H1 (cell line): Measurements from ENCODE around the gene TMEM255B. TPM values are rescaled to one million over a fixed set of nuclear protein-coding genes. Genes with fewer than 3 reads are reported as not detected.

Source experiments
- CTCF ChIA-PET: fragments of 300-600 bp; sonication (Branson Sonifier 250); formaldehyde crosslinking; loops from one replicate; lab custom pipeline; 2021; ENCODE audit not compliant: partially characterized antibody; lab: Charles Lee
- POLR2A ChIA-PET: fragments of 300-600 bp; sonication (Branson Sonifier 250); formaldehyde crosslinking; loops from one replicate; lab custom pipeline; 2021; ENCODE audit warnings: inconsistent platforms; ENCODE audit not compliant: partially characterized antibody; lab: Charles Lee
- DNase-seq, 2 experiments: peaks; one replicate each; pipeline versions ENCODE4 v3.0.0 to v3.0.0-alpha.2; 2010 to 2022; ENCODE audit warnings: low spot score in 2 of 2, low read depth in 1 of 2, mixed read lengths in 1 of 2
- FAIRE-seq: peaks from 2 replicates; lab custom pipeline; 2011; peaks lifted over from hg19 to GRCh38; lab: Jason Lieb, UNC
- H2AFZ ChIP-seq: 2 replicates; pipeline ENCODE4 v1.8.1; 2012; ENCODE audit warnings: low read length, inconsistent platforms
- H2AK5ac ChIP-seq: 2 replicates; pipeline ENCODE4 v1.6.1; 2013; ENCODE audit warnings: low read depth, low read length
- H2BK120ac ChIP-seq: replicated peaks from 2 replicates; pipeline ENCODE3; 2013; ENCODE audit warnings: low read depth, low read length, inconsistent platforms
- H2BK12ac ChIP-seq: 2 replicates; pipeline ENCODE4 v1.6.1; 2013; ENCODE audit warnings: low read depth, low read length
- H2BK15ac ChIP-seq: 2 replicates; pipeline ENCODE4 v1.6.1; 2013; ENCODE audit warnings: low read length
- H2BK20ac ChIP-seq: 2 replicates; pipeline ENCODE4 v1.6.1; 2013; ENCODE audit warnings: low read length
- H2BK5ac ChIP-seq: 2 replicates; pipeline ENCODE4 v1.6.1; 2013; ENCODE audit warnings: low read depth, low read length
- H3K14ac ChIP-seq: 2 replicates; pipeline ENCODE4 v1.6.1; 2013; ENCODE audit warnings: inconsistent platforms; ENCODE audit not compliant: insufficient read length
- H3K18ac ChIP-seq: 2 replicates; pipeline ENCODE4 v1.6.1; 2013; ENCODE audit warnings: low read length; ENCODE audit errors: extremely low read depth
- H3K23ac ChIP-seq: 2 replicates; pipeline ENCODE4 v1.6.1; 2013; ENCODE audit warnings: inconsistent platforms; ENCODE audit not compliant: insufficient read length
- H3K23me2 ChIP-seq: 2 replicates; pipeline ENCODE4 v1.6.1; 2013; ENCODE audit warnings: low read depth, low read length
- H3K27ac ChIP-seq: 2 replicates; pipeline ENCODE4 v1.6.1; 2011; ENCODE audit warnings: low read depth, low read length, inconsistent platforms
- H3K27me3 ChIP-seq, 4 experiments: replicated peaks in 1 of 4; 1 replicate in 1 of 4; 2 replicates in 3 of 4; pipeline versions ENCODE4 v1.6.1 to v1.8.1; 2011 to 2013; ENCODE audit warnings: low read length in 3 of 4, mild to moderate bottlenecking in 3 of 4, inconsistent platforms in 2 of 4, mixed read lengths in 2 of 4, moderate library complexity in 1 of 4; ENCODE audit not compliant: control insufficient read depth in 3 of 4, insufficient read depth in 3 of 4; ENCODE audit errors: extremely low read depth in 1 of 4
- H3K36me3 ChIP-seq, 4 experiments: 2 replicates each; pipeline versions ENCODE4 v1.6.1 to v1.8.1; 2011 to 2013; ENCODE audit warnings: mild to moderate bottlenecking in 4 of 4, low read length in 3 of 4, moderate library complexity in 2 of 4, control low read depth in 1 of 4, inconsistent platforms in 1 of 4; ENCODE audit not compliant: insufficient read depth in 4 of 4, control insufficient read depth in 2 of 4
- H3K4ac ChIP-seq: replicated peaks from 2 replicates; pipeline ENCODE3; 2013; ENCODE audit warnings: low read length, low read depth, mixed read lengths, inconsistent platforms; ENCODE audit not compliant: insufficient read length
- H3K4me1 ChIP-seq, 4 experiments: replicated peaks in 1 of 4; 1 replicate in 1 of 4; 2 replicates in 3 of 4; pipeline versions ENCODE4 v1.6.1 to v1.8.1; 2011 to 2013; ENCODE audit warnings: low read length in 3 of 4, inconsistent platforms in 2 of 4, mixed read lengths in 1 of 4; ENCODE audit not compliant: insufficient read depth in 4 of 4, control insufficient read depth in 3 of 4
- H3K4me2 ChIP-seq, 2 experiments: 2 replicates each; pipeline versions ENCODE4 v1.6.1 to v1.8.1; 2011 to 2013; ENCODE audit warnings: low read depth in 2 of 2, low read length in 2 of 2, control low read depth in 1 of 2, inconsistent platforms in 1 of 2, mild to moderate bottlenecking in 1 of 2; ENCODE audit not compliant: insufficient read depth in 1 of 2
- H3K4me3 ChIP-seq, 4 experiments: fragments of 200-600, 300-600 bp in 1 of 4; sonication (generic), shearing (Covaris generic), sonication (Bioruptor Twin) in 1 of 4; 2 replicates each; pipeline versions ENCODE4 v1.5.1 to v1.8.1; 2011 to 2016; ENCODE audit warnings: low read length in 4 of 4, low read depth in 3 of 4, control low read depth in 2 of 4, inconsistent platforms in 2 of 4, mild to moderate bottlenecking in 2 of 4, mixed read lengths in 1 of 4, moderate library complexity in 1 of 4; ENCODE audit not compliant: insufficient read depth in 2 of 4; ENCODE audit errors: extremely low read depth in 1 of 4
- H3K56ac ChIP-seq: replicated peaks from 2 replicates; pipeline ENCODE3; 2013; ENCODE audit warnings: low read depth, mild to moderate bottlenecking, mixed read lengths, low read length, inconsistent platforms; ENCODE audit not compliant: insufficient read length
- H3K79me1 ChIP-seq: 2 replicates; pipeline ENCODE4 v1.6.1; 2013; ENCODE audit warnings: low read depth, low read length, control low read depth
- H3K79me2 ChIP-seq, 2 experiments: 2 replicates each; pipeline versions ENCODE4 v1.6.1 to v1.8.1; 2012 to 2013; ENCODE audit warnings: low read length in 2 of 2, mild to moderate bottlenecking in 2 of 2, inconsistent platforms in 1 of 2; ENCODE audit not compliant: insufficient read depth in 2 of 2, control insufficient read depth in 1 of 2
- H3K9ac ChIP-seq, 4 experiments: replicated peaks in 1 of 4; 1 replicate in 1 of 4; 2 replicates in 3 of 4; pipeline versions ENCODE4 v1.6.1 to v1.8.1; 2011 to 2013; ENCODE audit warnings: low read depth in 3 of 4, low read length in 3 of 4, control low read depth in 2 of 4, mild to moderate bottlenecking in 2 of 4, moderate library complexity in 2 of 4, inconsistent platforms in 1 of 4; ENCODE audit errors: extremely low read depth in 1 of 4
- H3K9me3 ChIP-seq, 2 experiments: 2 replicates each; pipeline versions ENCODE4 v1.6.1 to v1.8.1; 2012 to 2013; ENCODE audit warnings: mild to moderate bottlenecking in 2 of 2, moderate library complexity in 2 of 2, control low read depth in 1 of 2, inconsistent platforms in 1 of 2, low read depth in 1 of 2, low read length in 1 of 2, mixed read lengths in 1 of 2; ENCODE audit not compliant: insufficient read depth in 2 of 2
- H4K20me1 ChIP-seq, 2 experiments: replicated peaks in 1 of 2; 2 replicates each; pipeline versions ENCODE3 to v1.8.1; 2011 to 2013; ENCODE audit warnings: inconsistent platforms in 2 of 2, low read length in 2 of 2, mild to moderate bottlenecking in 1 of 2; ENCODE audit not compliant: insufficient read depth in 2 of 2, control insufficient read depth in 1 of 2
- H4K5ac ChIP-seq: 2 replicates; pipeline ENCODE4 v1.6.1; 2013; ENCODE audit warnings: low read length, low read depth, mixed read lengths, inconsistent platforms; ENCODE audit not compliant: insufficient read length
- H4K8ac ChIP-seq: 2 replicates; pipeline ENCODE4 v1.8.0; 2013; ENCODE audit warnings: mild to moderate bottlenecking, moderate library complexity, low read length, inconsistent platforms; ENCODE audit not compliant: insufficient read depth; ENCODE audit errors: extremely low read depth
- H4K91ac ChIP-seq: replicated peaks from 2 replicates; pipeline ENCODE3; 2013; ENCODE audit warnings: low read length, mixed read lengths, inconsistent platforms; ENCODE audit not compliant: insufficient read length
- HDAC6 ChIP-seq: IDR thresholded peaks from one replicate; pipeline ENCODE4 v1.7.1; 2012; ENCODE audit warnings: low read depth, mild to moderate bottlenecking, inconsistent platforms, low read length, moderate library complexity
- MAFK ChIP-seq: IDR thresholded peaks from 2 replicates; pipeline ENCODE4 v1.6.1; 2012; ENCODE audit warnings: low read depth, mild to moderate bottlenecking, improper control_type of control experiment, low read length
- RAD21 ChIP-seq, 2 experiments: IDR thresholded peaks in 1 of 2; conservative IDR thresholded peaks in 1 of 2; 2 replicates each; pipeline ENCODE4 v1.6.1; 2011; ENCODE audit warnings: low read depth in 2 of 2, low read length in 2 of 2, improper control_type of control experiment in 1 of 2, inconsistent platforms in 1 of 2, mild to moderate bottlenecking in 1 of 2, moderate library complexity in 1 of 2
- SAP30 ChIP-seq: fragments of 300-600 bp; sonication (generic); IDR thresholded peaks from 2 replicates; pipeline ENCODE4 v1.7.1; 2012; ENCODE audit warnings: low read length, moderate library complexity, mild to moderate bottlenecking, inconsistent platforms; ENCODE audit not compliant: insufficient read depth, insufficient replicate concordance
- SIX5 ChIP-seq: IDR thresholded peaks from 2 replicates; pipeline ENCODE4 v1.6.1; 2011; ENCODE audit warnings: mild to moderate bottlenecking, low read depth, low read length
- TCF12 ChIP-seq: IDR thresholded peaks from 2 replicates; pipeline ENCODE4 v1.6.1; 2011; ENCODE audit warnings: low read depth, mild to moderate bottlenecking, low read length
- WGBS, 2 experiments: shearing (Covaris generic) in 1 of 2; methylation state at CpG; one replicate each; pipeline versions ENCODE4 v1.1.6 to v1.1.7; 2013 to 2015; ENCODE audit warnings: low lambda C conversion rate in 2 of 2, mixed read lengths in 2 of 2, inconsistent platforms in 1 of 2, low coverage in 1 of 2, missing lambda C conversion rate in 1 of 2; ENCODE audit not compliant: insufficient replicate concordance in 2 of 2, insufficient coverage in 1 of 2, insufficient read length in 1 of 2; ENCODE audit errors: extremely low coverage in 1 of 2, missing lambda C conversion rate in 1 of 2; 5-methylcytosine and 5-hydroxymethylcytosine counted together
- polyA plus RNA-seq, 7 experiments: library from polyadenylated mRNA; depleted of rRNA in 3 of 7; stranded (reverse) in 5 of 7; unstranded in 2 of 7; fragments of >200 nt in 5 of 7; fragments of 200-250 nt in 2 of 7; gene quantifications; 1 replicate in 5 of 7; 2 replicates in 1 of 7; 4 replicates in 1 of 7; pipeline versions ENCODE4 v1.2.1 to v1.2.3, GENCODE V29; 2011 to 2013; ENCODE audit warnings: missing spikeins in 2 of 7, mixed read lengths in 2 of 7
- total RNA-seq: library from RNA; stranded (reverse); fragmentation: NEBNext Ultra II Directional; extraction: Animal tissue kit (Norgen Biotek cat#: 25700); gene quantifications from 2 replicates; pipeline ENCODE4 v1.2.1, GENCODE V29; 2021
- TF ChIP-seq, protein P1 (sequence below): IDR thresholded peaks from 2 replicates; pipeline ENCODE4 v1.6.1; 2012; ENCODE audit warnings: inconsistent platforms
- TF ChIP-seq, protein P2 (sequence below), 3 experiments: IDR thresholded peaks; 1 replicate in 2 of 3; 2 replicates in 1 of 3; pipeline versions ENCODE4 v1.5.1 to v1.6.1; 2011; ENCODE audit warnings: low read length in 3 of 3, mild to moderate bottlenecking in 3 of 3, inconsistent platforms in 2 of 3, low read depth in 1 of 3, moderate library complexity in 1 of 3; ENCODE audit not compliant: insufficient read depth in 1 of 3; ENCODE audit errors: control extremely low read depth in 1 of 3

Gene TMEM255B
- total and polyA plus RNA-seq, 2 of the 8 experiments (the other 6 are each of a cell fraction or from before 2014, with no cell fraction given): 3.4 to 4.4 TPM

DNA sequence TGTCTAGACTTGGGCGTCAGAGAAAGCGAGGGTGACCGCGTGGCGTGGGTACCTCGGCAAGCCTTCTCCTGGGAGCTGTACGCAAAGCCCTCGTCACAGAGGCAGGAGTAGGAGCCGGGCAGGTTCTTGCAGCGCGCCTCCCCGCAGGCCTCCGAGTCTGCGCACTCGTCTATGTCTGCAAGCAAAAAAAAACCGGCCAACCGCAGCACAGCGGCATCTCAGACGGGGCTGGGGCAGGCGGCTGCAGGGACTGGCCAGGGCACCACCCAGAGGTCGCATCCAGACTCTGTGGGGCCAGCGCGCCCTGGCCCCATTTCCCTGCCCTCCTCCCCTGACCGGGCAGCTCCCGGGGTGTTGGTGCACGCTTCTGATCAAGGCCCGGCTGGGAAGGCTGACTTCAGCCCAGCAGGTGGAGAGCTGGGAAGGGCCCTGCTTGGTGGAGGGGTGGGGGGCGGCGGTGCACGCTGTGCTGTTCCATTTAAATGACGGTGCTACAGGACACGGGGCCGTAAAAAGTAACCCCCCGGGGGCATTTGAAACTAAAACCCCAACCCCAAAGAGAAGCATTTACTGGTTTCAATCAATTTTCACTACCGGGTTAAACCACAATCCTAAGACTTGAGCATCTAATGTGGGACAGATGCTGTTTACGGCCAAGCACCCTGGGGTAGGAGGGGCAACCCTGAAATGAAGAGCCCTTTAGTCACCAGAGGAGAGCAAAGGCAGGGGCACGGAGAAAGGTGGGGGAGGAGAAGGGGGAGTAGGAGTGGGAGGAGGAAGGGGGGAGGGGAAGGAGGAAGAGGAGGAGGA is 76.6 kb downstream of the TMEM255B start:
- WGBS, 2 experiments: 87% methylated on average over 25 of the region's 37 CpGs; no CpG with 5 or more reads in 1 of the 2 experiments
- POLR2A ChIA-PET: no interaction called here
- no peaks in the 10 kb centered on the region for H3K79me1 ChIP-seq
- no peak overlapping the region for H3K4ac ChIP-seq
- no peak for DNase-seq
- H3K4me1 ChIP-seq: peaks cover 0 to 22% (median 7%) of the 10 kb centered on the region in 4 experiments; a peak in 5 of 7 replicates
- H4K5ac ChIP-seq: no peak overlapping the region
- no peak overlapping the region for H3K18ac ChIP-seq
- no peak overlapping the region for H3K14ac ChIP-seq
- no peak overlapping the region for H2AK5ac ChIP-seq
- FAIRE-seq: no peak
- H3K27ac ChIP-seq: no peak overlapping the region
- no peak overlapping the region; the same call in 1 of the 2 replicates for H2BK20ac ChIP-seq
- no peak overlapping the region for H4K91ac ChIP-seq
- H2BK15ac ChIP-seq: no peak overlapping the region
- H3K4me2 ChIP-seq: no peak overlapping the region
- no peak overlapping the region for H2BK120ac ChIP-seq
- no peaks in the 10 kb centered on the region for H3K23me2 ChIP-seq
- 0 out of 2 replicates have a peak overlapping the region, but pooled peaks have one; percentile 87 for H2BK12ac ChIP-seq
- no peak overlapping the region for H3K56ac ChIP-seq
- H4K20me1 ChIP-seq: peaks cover 0 to 1% of the 10 kb centered on the region in 2 experiments
- no peak overlapping the region for H2AFZ ChIP-seq
- no peaks in the 10 kb centered on the region for H3K79me2 ChIP-seq
- peaks cover 0 to 12% (median 1%) of the 10 kb centered on the region in 4 experiments; a peak in 4 of 8 replicates for H3K36me3 ChIP-seq
- CTCF ChIA-PET: no interaction called here
- no peak overlapping the region for H3K4me3 ChIP-seq
- H3K9ac ChIP-seq: no peak overlapping the region
- no peaks in the 10 kb centered on the region for H3K9me3 ChIP-seq
- no peak overlapping the region; the same call in 1 of the 2 replicates for H4K8ac ChIP-seq
- H3K23ac ChIP-seq: no peak overlapping the region
- H2BK5ac ChIP-seq: peak overlapping the region; percentile 81
- no peaks in the 10 kb centered on the region for H3K27me3 ChIP-seq
- no peak for TF ChIP-seq SAP30
- TF ChIP-seq, protein P1, sequence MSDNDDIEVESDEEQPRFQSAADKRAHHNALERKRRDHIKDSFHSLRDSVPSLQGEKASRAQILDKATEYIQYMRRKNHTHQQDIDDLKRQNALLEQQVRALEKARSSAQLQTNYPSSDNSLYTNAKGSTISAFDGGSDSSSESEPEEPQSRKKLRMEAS: no peak
- TF ChIP-seq MAFK: no peak
- TF ChIP-seq SIX5: no peak
- TF ChIP-seq, protein P2, sequence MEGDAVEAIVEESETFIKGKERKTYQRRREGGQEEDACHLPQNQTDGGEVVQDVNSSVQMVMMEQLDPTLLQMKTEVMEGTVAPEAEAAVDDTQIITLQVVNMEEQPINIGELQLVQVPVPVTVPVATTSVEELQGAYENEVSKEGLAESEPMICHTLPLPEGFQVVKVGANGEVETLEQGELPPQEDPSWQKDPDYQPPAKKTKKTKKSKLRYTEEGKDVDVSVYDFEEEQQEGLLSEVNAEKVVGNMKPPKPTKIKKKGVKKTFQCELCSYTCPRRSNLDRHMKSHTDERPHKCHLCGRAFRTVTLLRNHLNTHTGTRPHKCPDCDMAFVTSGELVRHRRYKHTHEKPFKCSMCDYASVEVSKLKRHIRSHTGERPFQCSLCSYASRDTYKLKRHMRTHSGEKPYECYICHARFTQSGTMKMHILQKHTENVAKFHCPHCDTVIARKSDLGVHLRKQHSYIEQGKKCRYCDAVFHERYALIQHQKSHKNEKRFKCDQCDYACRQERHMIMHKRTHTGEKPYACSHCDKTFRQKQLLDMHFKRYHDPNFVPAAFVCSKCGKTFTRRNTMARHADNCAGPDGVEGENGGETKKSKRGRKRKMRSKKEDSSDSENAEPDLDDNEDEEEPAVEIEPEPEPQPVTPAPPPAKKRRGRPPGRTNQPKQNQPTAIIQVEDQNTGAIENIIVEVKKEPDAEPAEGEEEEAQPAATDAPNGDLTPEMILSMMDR (IDR thresholded peaks at IDR 0.05; ENCODE audit: control extremely low read depth in 1 of 3, insufficient read depth in 1 of 3, low read depth in 1 of 3, low read length in 3 of 3): no peak
- no peak for TF ChIP-seq RAD21 (IDR thresholded peaks at IDR 0.05 in 1 of 2, conservative IDR thresholded peaks at IDR 0.05 in 1 of 2; ENCODE audit: low read depth in 2 of 2, low read length in 2 of 2)
- no peak for TF ChIP-seq TCF12
- no peak for TF ChIP-seq HDAC6
